Activated T-helper 1 cell treated with Interleukin-2 at 50 U/mL for 16 hours (primary cell): ENCODE data around the gene GABRR1.

Experiments used
- DNase-seq: peaks from one replicate; pipeline ENCODE4 v3.0.0-alpha.2; 2020; ENCODE audit warnings: low read depth

GABRR1 gene

DNA sequence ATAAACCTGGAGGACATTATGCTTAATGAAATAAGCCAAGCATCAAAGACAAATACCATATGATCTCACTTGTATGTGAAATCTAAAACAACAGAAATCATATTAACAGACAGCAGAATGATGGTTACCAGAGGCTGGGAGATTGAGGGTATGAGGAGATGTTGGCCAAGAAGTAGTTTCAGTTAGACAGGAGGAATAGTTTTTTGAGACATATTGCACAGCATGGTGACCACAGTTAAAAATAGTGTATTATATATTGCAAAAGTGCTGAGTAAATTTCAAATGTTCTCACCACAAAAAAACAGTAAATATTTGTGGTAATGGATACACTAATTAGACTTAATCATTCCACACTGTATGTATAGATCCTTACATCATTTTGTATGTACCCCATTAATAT lies 1.8 kb downstream of the GABRR1 start:
- no peak for DNase-seq

- DNase-seq, result no peak
Measured at GRCh38 chr6:89214197-89214596, 3.0 kb downstream of the GABRR1 start.

- DNase-seq, result no peak
Measured at GRCh38 chr6:89212472-89212871, 4.7 kb downstream of the GABRR1 start.

- DNase-seq, result no peak
Measured at GRCh38 chr6:89209457-89209856, 7.7 kb downstream of the GABRR1 start.

DNA sequence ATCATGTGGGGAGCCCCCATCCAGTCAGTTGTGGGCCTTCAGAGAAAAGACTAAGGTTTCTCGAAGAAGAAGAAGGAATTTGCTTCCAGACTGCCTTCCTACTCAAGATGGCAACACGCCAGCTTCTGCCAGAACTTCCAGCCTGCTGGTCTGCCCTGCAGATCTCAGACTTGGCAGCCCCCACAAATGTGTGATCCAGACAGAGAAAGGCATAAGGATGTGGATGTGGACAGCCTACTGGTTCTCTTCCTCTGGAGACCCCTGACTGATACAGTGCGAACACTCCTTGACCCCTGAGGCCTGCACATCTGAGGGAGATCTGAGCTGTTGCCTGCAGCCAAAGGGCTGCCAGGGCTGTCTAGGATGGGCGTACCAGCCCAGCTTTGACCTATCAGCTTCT lies 8.6 kb downstream of the GABRR1 start:
- no peak for DNase-seq

DNA sequence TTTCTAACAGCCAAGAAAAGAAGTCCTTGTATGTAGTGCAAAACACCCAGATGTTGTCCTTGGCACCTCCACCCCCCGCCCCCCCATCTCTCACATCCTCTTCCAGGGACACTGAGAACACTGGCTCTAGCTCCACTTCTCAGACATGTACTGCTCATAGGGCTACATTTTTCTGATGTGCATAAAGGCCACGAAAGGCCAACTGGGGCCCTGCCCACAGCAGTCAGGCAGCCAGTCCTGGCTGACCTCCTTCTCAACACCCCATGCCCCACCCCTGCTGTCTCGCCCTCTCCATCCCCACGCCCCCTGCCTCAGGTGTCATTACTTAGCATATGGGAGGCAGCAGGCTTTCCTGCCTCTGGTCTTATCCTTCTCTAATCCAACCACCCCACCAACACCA lies 11.3 kb downstream of the GABRR1 start:
- no peak for DNase-seq

DNA sequence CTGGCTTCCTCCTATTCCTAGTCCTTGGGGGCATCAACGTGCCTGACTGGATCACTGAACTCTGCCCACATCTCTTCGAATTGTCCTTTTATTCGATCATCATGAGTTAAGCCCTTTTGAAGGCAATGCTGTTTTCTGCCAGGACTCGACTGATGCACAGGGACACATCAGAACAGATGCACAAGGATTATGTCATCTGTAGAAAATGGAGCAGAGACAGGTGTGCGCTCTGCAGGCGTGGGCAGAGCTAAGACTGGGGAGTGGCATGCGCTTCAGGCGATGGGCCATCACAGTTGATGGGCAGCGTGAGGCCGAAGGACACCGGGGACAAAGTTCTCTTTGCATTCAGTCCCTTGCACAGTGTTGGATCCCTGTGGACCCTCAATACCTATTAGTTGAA lies 13.1 kb downstream of the GABRR1 start:
- DNase-seq, result no peak

GRCh38 chr6:89200706-89201215 lies 16.4 kb downstream of the GABRR1 start:
- no peak for DNase-seq

DNA sequence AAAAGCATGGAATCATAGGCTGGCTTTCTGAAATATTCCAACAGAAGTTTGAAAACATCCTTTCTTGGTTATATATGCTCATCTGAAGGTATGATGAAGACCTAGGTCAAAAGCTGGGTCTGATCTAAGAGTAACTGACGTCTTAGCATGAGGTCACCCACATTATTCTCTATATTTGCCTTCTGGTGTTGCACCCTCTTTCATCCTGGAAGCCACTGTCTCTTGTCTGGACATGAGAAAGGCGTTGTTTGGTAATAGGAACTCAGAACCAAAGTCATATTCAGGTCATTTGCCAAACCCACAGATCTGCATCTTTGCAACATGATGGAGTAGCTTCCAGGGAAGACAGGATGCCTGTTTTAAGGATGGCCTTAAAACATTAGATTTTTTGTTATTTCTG lies 17.6 kb downstream of the GABRR1 start:
- no peak for DNase-seq

DNA sequence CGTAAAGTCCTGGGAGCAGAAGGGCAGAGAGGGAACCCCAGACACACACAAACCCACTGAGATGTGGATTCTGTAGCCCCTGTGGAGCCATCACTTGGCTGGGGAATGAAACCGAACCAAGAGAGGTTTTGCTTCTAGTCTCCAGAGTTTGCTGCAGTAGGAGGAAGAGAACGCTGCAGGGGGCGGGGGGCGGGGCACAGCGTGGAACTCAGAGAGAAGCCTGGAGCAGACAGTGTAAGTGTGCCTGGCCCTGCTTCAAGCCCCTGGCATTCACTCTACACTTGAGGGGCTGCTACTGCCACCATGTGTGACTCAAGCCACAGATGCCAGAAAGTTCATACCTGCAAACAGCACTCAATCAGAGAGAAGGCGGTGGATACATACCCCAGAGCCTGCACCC lies 18.9 kb downstream of the GABRR1 start:
- no peak for DNase-seq

DNA sequence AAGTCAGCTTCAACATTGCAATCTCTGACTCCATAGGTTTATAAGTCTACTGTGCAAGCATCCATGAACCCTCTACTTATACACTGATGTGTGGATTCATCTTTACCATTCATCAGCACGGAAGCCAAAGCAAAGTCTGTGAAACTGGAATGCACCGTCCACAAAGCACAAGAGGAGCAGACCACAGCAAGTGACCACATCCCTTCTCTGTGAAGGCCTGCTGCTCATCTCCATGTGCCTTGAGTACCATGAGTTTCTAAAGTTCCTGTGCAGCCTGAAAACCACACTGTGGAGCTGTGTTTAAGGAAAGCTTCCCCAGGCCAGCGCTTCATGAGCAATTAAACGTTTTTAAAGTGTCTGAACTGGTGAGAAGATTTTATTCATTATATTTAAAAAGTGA lies 20.0 kb downstream of the GABRR1 start:
- no peak for DNase-seq

DNA sequence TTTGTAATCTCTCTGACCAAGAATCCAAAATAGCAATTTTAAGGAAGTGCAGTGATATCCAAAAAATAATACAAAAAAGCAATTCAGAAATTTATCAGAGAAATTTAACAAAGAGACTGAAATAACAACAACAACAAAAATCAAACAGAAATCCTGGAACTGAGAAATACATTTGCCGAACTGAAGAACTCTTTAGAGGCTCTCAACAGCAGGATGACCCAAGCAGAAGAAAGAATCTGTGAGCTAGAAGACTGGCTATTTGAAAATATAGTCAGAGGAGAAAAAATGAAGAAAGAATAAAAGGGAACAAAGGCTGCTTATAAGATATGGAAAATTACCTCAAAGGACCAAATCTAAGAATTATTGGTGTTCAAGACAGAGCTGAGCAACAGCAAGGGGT lies 22.6 kb downstream of the GABRR1 start:
- no peak for DNase-seq

DNA sequence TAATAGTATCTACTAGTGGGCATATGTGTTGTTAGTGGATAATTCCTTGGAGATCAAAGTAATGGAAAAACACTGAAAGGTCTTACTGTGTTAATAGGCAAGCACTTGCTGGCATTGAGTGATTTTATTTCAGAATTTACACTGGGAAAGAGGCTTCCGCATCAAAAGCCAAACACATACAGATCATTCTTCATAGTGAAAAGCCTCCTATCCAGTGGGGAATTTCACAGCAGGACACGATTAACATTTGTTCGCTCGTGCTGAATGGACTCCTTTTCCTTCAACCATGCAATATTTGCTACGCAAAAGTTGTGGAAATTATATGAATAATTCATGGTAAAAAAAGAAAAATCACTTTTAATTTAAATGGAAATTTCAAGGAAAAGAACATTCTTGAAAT lies 26.4 kb downstream of the GABRR1 start:
- no peak for DNase-seq

DNA sequence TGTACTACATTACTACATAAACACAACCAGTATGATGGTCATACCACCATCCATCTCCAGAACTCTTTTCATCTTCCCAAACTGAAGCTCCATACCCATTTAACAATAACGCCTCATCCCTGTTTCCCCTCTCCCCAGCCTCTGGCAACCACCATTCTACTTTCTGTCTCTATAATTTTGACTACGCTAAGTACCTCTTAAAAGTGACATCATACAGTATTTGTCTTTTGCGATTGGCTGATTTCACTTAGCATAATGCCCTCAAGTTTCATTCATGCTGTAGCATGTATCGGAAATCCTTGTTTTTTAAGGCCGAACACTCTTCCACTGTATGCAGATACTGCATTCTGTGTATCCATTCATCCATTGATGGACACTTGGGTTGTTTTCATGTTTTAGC lies 29.7 kb downstream of the GABRR1 start:
- DNase-seq, result no peak

DNA sequence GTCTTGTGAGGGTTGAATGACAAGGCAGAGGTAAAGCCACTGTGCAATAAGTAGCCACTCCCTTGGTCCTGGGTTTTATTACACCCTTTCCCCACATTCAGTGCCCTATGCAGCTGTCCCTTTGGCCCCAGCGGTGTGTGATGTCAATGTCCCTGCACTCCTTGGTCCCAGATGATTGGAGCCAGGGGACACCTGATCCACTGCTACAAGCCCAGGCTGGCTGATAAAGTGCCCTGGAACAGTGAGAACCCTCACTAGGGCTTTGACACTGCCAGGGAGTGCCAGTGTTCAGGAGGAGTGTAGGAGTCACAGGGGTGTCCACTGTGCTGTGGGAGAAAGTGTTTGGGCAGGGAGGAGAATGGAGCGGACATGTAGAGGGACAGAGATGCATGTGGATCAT lies 30.4 kb downstream of the GABRR1 start:
- DNase-seq, result no peak

GRCh38 chr6:89184344-89184743 lies 32.8 kb downstream of the GABRR1 start:
- DNase-seq, result no peak

GRCh38 chr6:89183294-89183693 lies 33.9 kb downstream of the GABRR1 start:
- no peak for DNase-seq

DNA sequence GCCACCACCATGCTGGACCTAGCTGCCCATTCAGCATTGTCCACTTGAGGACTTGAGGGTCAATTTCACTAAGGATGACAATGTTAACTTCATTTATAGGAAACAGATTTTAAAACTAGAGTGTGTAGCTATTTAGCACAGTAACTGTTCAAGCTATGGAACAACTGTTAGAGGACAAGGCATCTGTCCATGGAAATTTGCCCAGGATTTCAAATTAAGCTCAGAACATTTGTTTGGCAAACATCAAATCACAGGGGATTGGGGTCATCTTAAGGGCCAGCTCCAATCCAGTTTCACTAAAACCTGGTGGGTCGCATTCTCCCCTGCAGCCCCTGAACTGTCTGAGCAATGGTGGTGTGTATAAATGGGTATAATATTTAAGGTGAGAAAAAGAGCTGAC lies 36.2 kb downstream of the GABRR1 start:
- no peak for DNase-seq

- no peak for DNase-seq
Measured at GRCh38 chr6:89180112-89180511, 37.0 kb downstream of the GABRR1 start.

GRCh38 chr6:89173634-89174033 lies 43.5 kb downstream of the GABRR1 start:
- DNase-seq, result no peak

DNA sequence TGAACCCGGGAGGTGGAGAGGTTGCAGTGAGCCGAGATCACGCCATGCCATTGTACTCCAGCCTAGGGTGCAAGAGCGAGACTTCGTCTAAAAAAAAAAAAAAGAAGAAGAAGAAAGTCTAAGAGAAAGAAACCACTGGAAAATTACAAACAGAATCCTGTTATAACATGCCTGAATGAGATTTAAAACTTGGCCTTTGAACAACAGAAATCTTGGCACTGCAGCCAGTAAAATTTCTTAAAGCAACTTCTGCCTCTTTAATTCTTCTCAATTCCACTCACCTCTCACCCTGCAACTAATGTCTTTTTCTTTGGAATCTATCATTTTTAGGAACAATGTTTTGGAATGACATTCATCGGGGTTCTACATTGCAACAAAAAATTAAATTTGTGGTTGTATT lies 45.0 kb downstream of the GABRR1 start:
- no peak for DNase-seq

- no peak for DNase-seq
Measured at GRCh38 chr6:89162047-89162371, 55.1 kb downstream of the GABRR1 start.

DNA sequence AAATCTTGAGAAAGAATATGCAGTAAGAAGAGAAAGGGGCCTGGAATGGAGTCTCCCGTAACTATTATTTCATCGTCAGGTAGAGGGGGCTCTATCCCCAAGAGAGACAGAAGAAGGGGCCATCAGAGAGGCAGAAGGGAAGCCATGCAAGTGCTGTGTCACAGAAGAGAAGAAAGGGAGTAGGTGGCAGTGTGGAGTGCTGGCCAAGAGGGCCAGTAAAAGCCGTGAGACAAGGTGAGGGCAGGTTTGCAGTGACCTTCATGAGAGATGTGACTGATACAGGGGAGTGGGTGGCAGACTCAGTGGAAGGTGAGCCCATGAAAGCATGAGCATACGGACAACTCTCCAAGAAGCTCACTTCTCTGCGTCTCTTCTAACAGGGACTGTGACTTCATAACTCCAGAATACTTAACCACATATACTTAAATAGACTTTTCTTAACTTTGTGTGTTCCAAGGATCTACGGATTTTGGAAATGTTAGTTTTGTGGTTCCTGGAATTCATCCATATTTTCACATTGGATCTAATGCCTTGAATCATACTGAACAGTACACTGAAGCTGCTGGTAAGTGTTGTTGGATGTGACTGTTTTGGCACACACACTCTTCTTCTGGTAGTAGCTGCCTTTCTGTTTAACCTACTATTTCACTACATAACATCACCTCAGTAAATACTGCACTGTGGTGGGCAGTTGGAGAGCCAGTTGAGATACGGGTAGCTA lies 55.7 kb downstream of the GABRR1 start:
- no peak for DNase-seq

- no peak for DNase-seq
Measured at GRCh38 chr6:89160331-89161092, 56.6 kb downstream of the GABRR1 start.
